IPS-11a (cell line): Measurements from ENCODE around the gene G6PC1.
"Not testable (repeated sequence)": the region's sequence is repeated elsewhere in the genome, so short reads cannot be mapped to it uniquely, and the experiment has no call there.

Source experiments
- H3K4me3 ChIP-seq: one replicate; pipeline ENCODE4 v1.5.1; 2013; ENCODE audit warnings: low read depth, low read length, control low read depth

The G6PC1 gene

GRCh38 chr17:42873932-42874695 lies 26.5 kb upstream of the G6PC1 start:
- not testable (repeated sequence) for H3K4me3 ChIP-seq

GRCh38 chr17:42877037-42877436 lies 23.6 kb upstream of the G6PC1 start:
- no peak overlapping the region for H3K4me3 ChIP-seq

- H3K4me3 ChIP-seq: no peak overlapping the region
These were observed 22.3 kb upstream of the G6PC1 start for GRCh38 chr17:42878123-42878880.

- no peak overlapping the region for H3K4me3 ChIP-seq
These were observed 21.5 kb upstream of the G6PC1 start for GRCh38 chr17:42878924-42879595.

GRCh38 chr17:42879596-42879985 lies 21.0 kb upstream of the G6PC1 start:
- H3K4me3 ChIP-seq: no peak overlapping the region

GRCh38 chr17:42880776-42881310 lies 19.8 kb upstream of the G6PC1 start:
- no peak overlapping the region for H3K4me3 ChIP-seq

GRCh38 chr17:42881706-42882105 lies 18.9 kb upstream of the G6PC1 start:
- not testable (repeated sequence) for H3K4me3 ChIP-seq

- no peak overlapping the region for H3K4me3 ChIP-seq
These were observed 18.4 kb upstream of the G6PC1 start for GRCh38 chr17:42882166-42882565.

- H3K4me3 ChIP-seq: no peak overlapping the region
These were observed 16.6 kb upstream of the G6PC1 start for GRCh38 chr17:42883802-42884558.

GRCh38 chr17:42885806-42886205 lies 14.8 kb upstream of the G6PC1 start:
- not testable (repeated sequence) for H3K4me3 ChIP-seq

GRCh38 chr17:42886283-42887176 lies 14.1 kb upstream of the G6PC1 start:
- H3K4me3 ChIP-seq: no peak overlapping the region

GRCh38 chr17:42889809-42890208 lies 10.8 kb upstream of the G6PC1 start:
- H3K4me3 ChIP-seq: no peak overlapping the region

- H3K4me3 ChIP-seq: no peak overlapping the region
These were observed 9.0 kb upstream of the G6PC1 start for GRCh38 chr17:42891539-42892152.

GRCh38 chr17:42893359-42893758 lies 7.2 kb upstream of the G6PC1 start:
- H3K4me3 ChIP-seq: no peak overlapping the region

GRCh38 chr17:42894283-42895184 lies 6.1 kb upstream of the G6PC1 start:
- H3K4me3 ChIP-seq: no peak overlapping the region

- no peak overlapping the region for H3K4me3 ChIP-seq
These were observed 5.4 kb upstream of the G6PC1 start for GRCh38 chr17:42895185-42895555.

- no peak overlapping the region for H3K4me3 ChIP-seq
These were observed 2.3 kb upstream of the G6PC1 start for GRCh38 chr17:42898147-42898811.

- H3K4me3 ChIP-seq: not testable (repeated sequence)
These were observed 618 bp upstream of the G6PC1 start for GRCh38 chr17:42899981-42900380.
